Measurements from ENCODE around the gene GH2.

GRCh38 chr17:63928172-63928666, 46.5 kb upstream of the GH2 start:
- TF ChIP-seq CTCF (IDR thresholded peaks at IDR 0.05), result no peak
- no peak for TF ChIP-seq POLR2A (IDR thresholded peaks at IDR 0.05)
